A673 (cell line): ENCODE measurements around the gene HOXC6. TPM values are rescaled to one million over a fixed set of nuclear protein-coding genes. Genes with fewer than 3 reads are reported as not detected.

Experiments
- BruUV-seq: library from RNA; stranded (reverse); fragments of 400-500 nt; replicated peaks from 2 replicates; lab custom pipeline; 2021; lab: Mats Ljungman, UMichigan
- CTCF ChIA-PET: fragments of 300-600 bp; sonication (Branson Sonifier 250); formaldehyde crosslinking; loops from one replicate; lab custom pipeline; 2022; ENCODE audit warnings: antibody characterized with exemption; lab: Charles Lee
- POLR2A ChIA-PET: fragments of 300-600 bp; sonication (Branson Sonifier 250); formaldehyde crosslinking; loops from one replicate; lab custom pipeline; 2022; ENCODE audit warnings: antibody characterized with exemption; ENCODE audit not compliant: low non-redundant PET; lab: Charles Lee
- DNase-seq: peaks from one replicate; pipeline ENCODE4 v3.0.0-alpha.2; 2015; ENCODE audit warnings: low spot score
- H3K27ac ChIP-seq: fragments of 200-600 bp; sonication (generic); 2 replicates; pipeline ENCODE4 v1.5.1; 2016; ENCODE audit warnings: mixed run types, low read depth, mild to moderate bottlenecking, mixed read lengths, antibody characterized with exemption, low read length; ENCODE audit not compliant: poor library complexity, severe bottlenecking
- H3K27me3 ChIP-seq: fragments of 200-600 bp; sonication (generic); replicated peaks from 2 replicates; pipeline ENCODE4 v1.6.1; 2017; ENCODE audit warnings: mixed run types, low read depth, mild to moderate bottlenecking, mixed read lengths, antibody characterized with exemption, low read length; ENCODE audit not compliant: insufficient read depth, poor library complexity
- H3K36me3 ChIP-seq: fragments of 200-600 bp; sonication (generic); 2 replicates; pipeline ENCODE4 v1.6.1; 2016; ENCODE audit warnings: mixed run types, mild to moderate bottlenecking, mixed read lengths, antibody characterized with exemption, low read length; ENCODE audit not compliant: insufficient read depth, poor library complexity, severe bottlenecking
- H3K4me1 ChIP-seq: fragments of 200-600 bp; sonication (generic); 2 replicates; pipeline ENCODE4 v1.6.1; 2017; ENCODE audit warnings: mixed run types, mild to moderate bottlenecking, mixed read lengths, antibody characterized with exemption, low read length; ENCODE audit not compliant: insufficient read depth, poor library complexity, severe bottlenecking
- H3K4me3 ChIP-seq: fragments of 200-600 bp; sonication (generic); 2 replicates; pipeline ENCODE4 v1.5.1; 2016; ENCODE audit warnings: low read depth, mixed run types, mild to moderate bottlenecking, mixed read lengths, low read length; ENCODE audit not compliant: poor library complexity, severe bottlenecking
- H3K9me3 ChIP-seq: fragments of 200-600 bp; sonication (generic); 2 replicates; pipeline ENCODE4 v1.6.1; 2016; ENCODE audit warnings: mixed run types, low read depth, mild to moderate bottlenecking, mixed read lengths, antibody characterized with exemption, low read length; ENCODE audit not compliant: poor library complexity, severe bottlenecking
- EZH2 ChIP-seq: fragments of 200-600 bp; sonication (generic); IDR thresholded peaks from 2 replicates; pipeline ENCODE4 v1.6.1; 2017; ENCODE audit warnings: borderline replicate concordance, low read depth, mild to moderate bottlenecking, mixed read lengths, antibody characterized with exemption, low read length; ENCODE audit not compliant: poor library complexity, severe bottlenecking
- intact Hi-C: fragments of 100-400 bp; cut with micrococcal nuclease; formaldehyde crosslinking; loops from one replicate; pipeline ENCODE4 v1.10.0; 2022; ENCODE audit not compliant: unreplicated experiment
- total RNA-seq: library from RNA; stranded (reverse); gene quantifications from 2 replicates; pipeline ENCODE4 v1.2.3, GENCODE V29; 2021
- TF ChIP-seq, protein P1 (sequence below): fragments of 300-800, 200-600 bp; sonication (generic); conservative IDR thresholded peaks from 2 replicates; pipeline ENCODE4 v1.5.1; 2017; ENCODE audit warnings: low read depth, mild to moderate bottlenecking, antibody characterized with exemption, low read length, moderate library complexity, mixed read lengths

The HOXC6 gene
- total RNA-seq, 1 experiment from 2014 or later: 20.8 TPM

- POLR2A ChIA-PET: interaction anchor here (0.6 kb wide), 1 partner anchor 10 kb away, joined by 14 read pairs; no protein-coding TSS in a partner anchor
- intact Hi-C loops: no loop called here
- DNase-seq: no peak
- H3K27ac ChIP-seq: no peak overlapping the region
- H3K4me3 ChIP-seq: peak overlapping the region; percentile 56
- no peaks in the 10 kb centered on the region for H3K27me3 ChIP-seq
- H3K9me3 ChIP-seq: no peaks in the 10 kb centered on the region
- BruUV-seq: no TSS peak
- CTCF ChIA-PET: interaction anchor here (0.8 to 2.3 kb wide), 4 partner anchors 8 to 199 kb away, joined by 3 to 14 read pairs (median 9); partner anchors contain the start of genes HOXC10 and HOXC9
- no peak for TF ChIP-seq EZH2
- TF ChIP-seq, protein P1, sequence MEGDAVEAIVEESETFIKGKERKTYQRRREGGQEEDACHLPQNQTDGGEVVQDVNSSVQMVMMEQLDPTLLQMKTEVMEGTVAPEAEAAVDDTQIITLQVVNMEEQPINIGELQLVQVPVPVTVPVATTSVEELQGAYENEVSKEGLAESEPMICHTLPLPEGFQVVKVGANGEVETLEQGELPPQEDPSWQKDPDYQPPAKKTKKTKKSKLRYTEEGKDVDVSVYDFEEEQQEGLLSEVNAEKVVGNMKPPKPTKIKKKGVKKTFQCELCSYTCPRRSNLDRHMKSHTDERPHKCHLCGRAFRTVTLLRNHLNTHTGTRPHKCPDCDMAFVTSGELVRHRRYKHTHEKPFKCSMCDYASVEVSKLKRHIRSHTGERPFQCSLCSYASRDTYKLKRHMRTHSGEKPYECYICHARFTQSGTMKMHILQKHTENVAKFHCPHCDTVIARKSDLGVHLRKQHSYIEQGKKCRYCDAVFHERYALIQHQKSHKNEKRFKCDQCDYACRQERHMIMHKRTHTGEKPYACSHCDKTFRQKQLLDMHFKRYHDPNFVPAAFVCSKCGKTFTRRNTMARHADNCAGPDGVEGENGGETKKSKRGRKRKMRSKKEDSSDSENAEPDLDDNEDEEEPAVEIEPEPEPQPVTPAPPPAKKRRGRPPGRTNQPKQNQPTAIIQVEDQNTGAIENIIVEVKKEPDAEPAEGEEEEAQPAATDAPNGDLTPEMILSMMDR: no peak
- no peaks in the 10 kb centered on the region for H3K36me3 ChIP-seq
- H3K4me1 ChIP-seq: peaks cover 64% of the 10 kb centered on the region
These were observed 20.0 kb upstream of the HOXC6 start for GRCh38 chr12:54008260-54008552.

DNA sequence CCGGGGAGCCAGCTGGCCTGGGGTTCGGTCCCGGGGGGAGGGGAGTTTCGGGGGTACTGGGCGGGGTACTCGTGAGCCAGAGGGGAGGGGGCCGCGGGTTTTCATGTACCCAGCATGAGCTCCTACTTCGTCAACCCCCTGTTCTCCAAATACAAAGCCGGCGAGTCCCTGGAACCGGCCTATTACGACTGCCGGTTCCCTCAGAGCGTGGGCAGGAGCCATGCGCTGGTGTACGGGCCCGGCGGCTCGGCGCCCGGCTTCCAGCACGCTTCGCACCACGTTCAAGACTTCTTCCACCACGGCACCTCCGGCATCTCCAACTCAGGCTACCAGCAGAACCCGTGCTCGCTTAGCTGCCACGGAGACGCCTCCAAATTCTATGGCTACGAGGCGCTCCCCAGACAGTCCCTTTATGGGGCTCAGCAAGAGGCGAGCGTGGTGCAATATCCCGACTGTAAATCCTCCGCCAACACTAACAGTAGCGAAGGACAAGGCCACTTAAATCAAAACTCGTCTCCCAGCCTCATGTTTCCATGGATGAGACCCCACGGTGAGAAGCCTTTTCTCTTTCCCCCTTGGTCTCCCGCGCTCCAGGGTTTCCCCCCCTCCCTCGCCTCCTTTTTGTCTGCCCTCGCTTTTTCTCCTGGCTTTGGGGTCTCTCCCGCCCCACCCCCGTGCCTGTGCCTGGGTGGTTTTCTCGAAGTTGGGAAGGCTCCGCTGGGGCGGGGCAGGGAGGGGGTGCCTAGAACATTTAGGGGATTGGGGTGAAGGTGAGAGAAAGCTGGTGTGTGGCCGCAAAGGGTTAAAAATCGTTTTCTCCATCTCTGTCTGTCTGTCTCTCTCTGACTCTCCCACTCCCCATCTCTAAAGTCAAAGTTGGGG is 18.8 kb upstream of the HOXC6 start:
- peak overlapping the region; percentile 77 for H3K27ac ChIP-seq
- ChIA-PET POLR2A (interaction anchor here (0.7 kb wide), 1 partner anchor 286 kb away, joined by 19 read pairs; no protein-coding TSS in a partner anchor), CTCF (interaction anchor here (0.6 to 2.3 kb wide), 18 partner anchors 8 to 253 kb away, joined by 3 to 19 read pairs (median 6); partner anchors contain the start of genes HOXC10 and HOXC9)
- no peaks in the 10 kb centered on the region for H3K9me3 ChIP-seq
- TF ChIP-seq EZH2: no peak
- TF ChIP-seq, protein P1: no peak
- no peaks in the 10 kb centered on the region for H3K27me3 ChIP-seq
- intact Hi-C loops: no loop called here
- TSS peak; percentile 41 for BruUV-seq
- peak overlapping the region; percentile 56 for H3K4me3 ChIP-seq
- H3K36me3 ChIP-seq: no peaks in the 10 kb centered on the region
- H3K4me1 ChIP-seq: peaks cover 61% of the 10 kb centered on the region
- DNase-seq: peak; percentile 72

DNA sequence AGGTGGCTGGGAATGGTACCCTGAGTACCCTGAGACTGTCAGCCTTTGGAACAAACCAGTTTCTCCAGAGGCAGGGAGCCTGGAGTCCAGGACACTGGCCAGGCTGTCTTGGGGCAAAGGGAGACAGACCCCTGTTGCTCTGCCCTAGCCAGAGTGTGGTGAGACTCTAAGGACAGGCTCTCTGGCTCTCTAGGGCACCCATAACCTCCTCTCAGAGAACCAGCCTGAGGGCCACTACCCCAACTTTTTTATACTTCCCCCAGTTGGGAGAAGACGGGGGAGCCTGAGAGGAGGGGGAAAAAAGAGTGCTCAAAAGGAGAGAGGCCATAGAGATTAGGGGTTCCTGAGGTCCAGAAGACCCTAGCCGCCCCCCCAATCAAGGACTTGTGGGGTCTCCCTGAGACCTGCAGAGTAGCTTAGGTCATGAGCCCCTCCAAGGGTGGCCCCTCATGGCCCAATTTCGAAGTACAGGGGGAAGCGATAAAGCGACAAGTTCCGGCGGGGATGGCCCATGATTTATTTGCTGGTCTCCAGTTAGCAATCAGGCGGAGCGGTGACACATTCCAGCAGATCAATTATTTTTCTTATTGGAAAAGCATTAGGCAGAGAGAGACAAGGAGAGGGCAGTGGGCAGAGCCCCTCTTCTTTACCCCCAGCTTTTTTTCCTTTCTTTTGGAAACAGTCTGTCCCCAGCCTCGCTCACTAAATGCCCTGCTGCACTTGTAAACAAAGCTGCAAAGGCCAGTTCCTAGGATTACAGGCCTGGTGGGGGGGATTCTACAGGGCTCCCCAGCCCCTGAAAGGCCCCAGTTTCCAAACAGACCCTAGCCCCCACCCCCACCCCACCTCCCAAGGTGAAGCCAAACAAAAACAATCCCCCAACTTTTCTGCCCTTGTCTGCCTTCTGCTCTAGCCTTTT is 17.9 kb upstream of the HOXC6 start:
- intact Hi-C loops: no loop called here
- ChIA-PET CTCF (interaction anchor here (1.1 kb wide), 1 partner anchor 16 kb away, joined by 4 read pairs; no protein-coding TSS in a partner anchor), POLR2A (no interaction called here)
- Histone ChIP-seq H3K27ac (peak overlapping the region; percentile 77), H3K4me3 (peak overlapping the region; percentile 56), H3K9me3 (no peaks in the 10 kb centered on the region), H3K27me3 (no peaks in the 10 kb centered on the region), H3K36me3 (no peaks in the 10 kb centered on the region), H3K4me1 (peaks cover 63% of the 10 kb centered on the region)
- DNase-seq: no peak
- TF ChIP-seq, protein P1: no peak
- no peak for TF ChIP-seq EZH2
- BruUV-seq: no TSS peak
